HepG2 (cell line): ENCODE results near the gene PYY. TPM values are rescaled to one million over a fixed set of nuclear protein-coding genes. Genes with fewer than 3 reads are reported as not detected.

ENCODE experiments used
- ATAC-seq: fragments of 200-7000 bp; cut with Tn5 transposase; 3 replicates; pipeline ENCODE4 v1.9.1; 2020; ENCODE audit warnings: mild to moderate bottlenecking, moderate library complexity
- BruUV-seq: library from RNA; stranded (reverse); fragments of 400-500 nt; replicated peaks from 2 replicates; lab custom pipeline; 2021; lab: Mats Ljungman, UMichigan
- CTCF ChIA-PET: fragments of 300-600 bp; formaldehyde crosslinking; extraction: SDS; loops from one replicate; lab custom pipeline; 2021; ENCODE audit warnings: low total read pairs, inconsistent platforms, low intra/inter-chr PET ratio; lab: Yijun Ruan, JAX
- POLR2A ChIA-PET: fragments of 350-600 bp; sonication (Branson Sonifier 250); formaldehyde crosslinking; loops from one replicate; lab custom pipeline; 2020; ENCODE audit warnings: antibody characterized with exemption, inconsistent platforms; lab: Yijun Ruan, JAX
- DNase-seq: peaks from one replicate; pipeline ENCODE4 v3.0.0-alpha.2; 2015; ENCODE audit warnings: low spot score
- FAIRE-seq: peaks from 3 replicates; lab custom pipeline; 2011; peaks lifted over from hg19 to GRCh38; lab: Jason Lieb, UNC
- H2AFZ ChIP-seq: one replicate; pipeline ENCODE4 v1.6.1; 2011; ENCODE audit warnings: low read length, inconsistent platforms
- H3K27ac ChIP-seq: fragments of 300-600 bp; 3 replicates; pipeline ENCODE4 v1.8.0; 2011; ENCODE audit warnings: mixed run types, mild to moderate bottlenecking, mixed read lengths, low read length, inconsistent platforms; ENCODE audit not compliant: insufficient read depth; ENCODE audit errors: extremely low read length
- H3K27me3 ChIP-seq, 2 experiments: fragments of 200-600 bp in 1 of 2; 2 replicates in 1 of 2; 3 replicates in 1 of 2; pipeline versions ENCODE4 v1.6.0 to v1.8.0; 2011; ENCODE audit warnings: low read length in 2 of 2, mild to moderate bottlenecking in 2 of 2, moderate library complexity in 2 of 2, inconsistent platforms in 1 of 2; ENCODE audit not compliant: insufficient read depth in 2 of 2, control insufficient read depth in 1 of 2
- H3K36me3 ChIP-seq, 2 experiments: fragments of 200-600 bp in 1 of 2; replicated peaks in 1 of 2; 2 replicates in 1 of 2; 3 replicates in 1 of 2; pipeline versions ENCODE4 v1.5.1 to v1.8.0; 2011; ENCODE audit warnings: low read length in 2 of 2, inconsistent platforms in 1 of 2; ENCODE audit not compliant: insufficient read depth in 2 of 2, control insufficient read depth in 1 of 2
- H3K4me1 ChIP-seq: 2 replicates; pipeline ENCODE4 v1.5.1; 2012; ENCODE audit warnings: low read length, inconsistent platforms; ENCODE audit not compliant: insufficient read depth
- H3K4me2 ChIP-seq: 2 replicates; pipeline ENCODE4 v1.6.0; 2011; ENCODE audit warnings: low read depth, low read length, inconsistent platforms
- H3K4me3 ChIP-seq, 3 experiments: fragments of 200-600 bp in 1 of 3; sonication (generic), shearing (Covaris generic) in 1 of 3; replicated peaks in 1 of 3; 2 replicates each; pipeline ENCODE4 v1.5.1; 2011 to 2016; ENCODE audit warnings: low read length in 3 of 3, inconsistent platforms in 2 of 3, low read depth in 2 of 3, mild to moderate bottlenecking in 2 of 3, control low read depth in 1 of 3, mixed read lengths in 1 of 3; ENCODE audit not compliant: insufficient read depth in 1 of 3
- H3K79me2 ChIP-seq: one replicate; pipeline ENCODE4 v1.6.1; 2011; ENCODE audit warnings: low read length, inconsistent platforms; ENCODE audit not compliant: insufficient read depth
- H3K9ac ChIP-seq: 2 replicates; pipeline ENCODE4 v1.6.0; 2011; ENCODE audit warnings: mild to moderate bottlenecking, low read depth, low read length, inconsistent platforms; ENCODE audit not compliant: insufficient read depth
- H3K9me3 ChIP-seq: 2 replicates; pipeline ENCODE4 v1.5.1; 2012; ENCODE audit warnings: mild to moderate bottlenecking, low read length
- H4K20me1 ChIP-seq: 2 replicates; pipeline ENCODE4 v1.6.0; 2011; ENCODE audit warnings: inconsistent platforms, mild to moderate bottlenecking, low read length, moderate library complexity; ENCODE audit not compliant: insufficient read depth
- NFYC ChIP-seq: IDR thresholded peaks from 2 replicates; pipeline ENCODE4 v1.6.1; 2016; ENCODE audit warnings: missing genetic modification reagents, missing compliant biosample characterization
- TP53 ChIP-seq: sonication (generic); formaldehyde crosslinking; conservative IDR thresholded peaks from 2 replicates; pipeline ENCODE4 v1.4.0; 2020; ENCODE audit warnings: missing genetic modification reagents
- ZNF251 ChIP-seq: sonication (generic); formaldehyde crosslinking; IDR thresholded peaks from 2 replicates; pipeline ENCODE4 v1.9.0; 2021; ENCODE audit warnings: mild to moderate bottlenecking, missing genetic modification reagents
- ZNF441 ChIP-seq: sonication (generic); formaldehyde crosslinking; IDR thresholded peaks from 2 replicates; pipeline ENCODE4 v1.7.0; 2021; ENCODE audit warnings: missing genetic modification reagents, borderline replicate concordance
- ZNF549 ChIP-seq: sonication (generic); formaldehyde crosslinking; IDR thresholded peaks from 2 replicates; pipeline ENCODE4 v1.5.0; 2020; ENCODE audit warnings: missing genetic modification reagents
- ZNF619 ChIP-seq: sonication (generic); formaldehyde crosslinking; IDR thresholded peaks from 2 replicates; pipeline ENCODE4 v1.4.0; 2020; ENCODE audit warnings: mild to moderate bottlenecking, missing genetic modification reagents
- ZNF747 ChIP-seq: sonication (generic); formaldehyde crosslinking; IDR thresholded peaks from 2 replicates; pipeline ENCODE4 v1.8.1; 2023; ENCODE audit warnings: missing genetic modification reagents, mild to moderate bottlenecking, borderline replicate concordance
- ZNF83 ChIP-seq: sonication (generic); formaldehyde crosslinking; IDR thresholded peaks from 2 replicates; pipeline ENCODE4 v1.4.0; 2020; ENCODE audit warnings: missing genetic modification reagents, mild to moderate bottlenecking, borderline replicate concordance
- WGBS: methylation state at CpG from one replicate; pipeline ENCODE4 v1.1.6; 2017; ENCODE audit warnings: low lambda C conversion rate; 5-methylcytosine and 5-hydroxymethylcytosine counted together
- in situ Hi-C: cut with HindIII; loops from 2 replicates; pipeline ENCODE4 v1.10.0; 2017; ENCODE audit warnings: low pct_unique_long_range_greater_than_20kb; ENCODE audit not compliant: extremely low pct_ligation_motif_present
- intact Hi-C: fragments of 100-400 bp; cut with micrococcal nuclease; formaldehyde crosslinking; loops from one replicate; pipeline ENCODE4 v1.10.0; 2022; ENCODE audit not compliant: unreplicated experiment
- polyA plus RNA-seq, 8 experiments: library from polyadenylated mRNA; depleted of rRNA in 3 of 8; stranded (reverse) in 7 of 8; unstranded in 1 of 8; fragments of >200 nt; fragmentation: Illumina TruSeq in 4 of 8; extraction: Trizol in 4 of 8; gene quantifications; 2 replicates each; pipeline versions ENCODE4 v1.2.1 to v1.2.3, GENCODE V29; 2011 to 2016; ENCODE audit warnings: low read depth in 4 of 8, missing spikeins in 1 of 8, mixed read lengths in 1 of 8; ENCODE audit not compliant: insufficient read depth in 1 of 8
- total RNA-seq, 5 experiments: library from RNA; depleted of rRNA; stranded (reverse); fragments of >200 nt; fragmentation: Illumina TruSeq; extraction: Trizol; gene quantifications; 2 replicates each; pipeline ENCODE4 v1.2.3, GENCODE V29; 2016; ENCODE audit warnings: low read depth in 1 of 5
- TF ChIP-seq, protein P1 (sequence below), 2 experiments: fragments of 450-650 bp in 1 of 2; sonication (generic) in 1 of 2; formaldehyde crosslinking in 1 of 2; IDR thresholded peaks; 2 replicates each; pipeline versions ENCODE4 v1.6.1 to v1.8.0; 2016 to 2022; ENCODE audit warnings: antibody characterized with exemption in 1 of 2, mild to moderate bottlenecking in 1 of 2, missing genetic modification reagents in 1 of 2
- TF ChIP-seq, protein P2 (sequence below): fragments of 450-650 bp; IDR thresholded peaks from 2 replicates; pipeline ENCODE4 v1.6.1; 2017; ENCODE audit warnings: mild to moderate bottlenecking

The PYY gene
- total and polyA plus RNA-seq, 2 of the 13 experiments (the other 11 are each of a cell fraction or from before 2014, with no cell fraction given) = 0.25 TPM; not detected in 1

DNA sequence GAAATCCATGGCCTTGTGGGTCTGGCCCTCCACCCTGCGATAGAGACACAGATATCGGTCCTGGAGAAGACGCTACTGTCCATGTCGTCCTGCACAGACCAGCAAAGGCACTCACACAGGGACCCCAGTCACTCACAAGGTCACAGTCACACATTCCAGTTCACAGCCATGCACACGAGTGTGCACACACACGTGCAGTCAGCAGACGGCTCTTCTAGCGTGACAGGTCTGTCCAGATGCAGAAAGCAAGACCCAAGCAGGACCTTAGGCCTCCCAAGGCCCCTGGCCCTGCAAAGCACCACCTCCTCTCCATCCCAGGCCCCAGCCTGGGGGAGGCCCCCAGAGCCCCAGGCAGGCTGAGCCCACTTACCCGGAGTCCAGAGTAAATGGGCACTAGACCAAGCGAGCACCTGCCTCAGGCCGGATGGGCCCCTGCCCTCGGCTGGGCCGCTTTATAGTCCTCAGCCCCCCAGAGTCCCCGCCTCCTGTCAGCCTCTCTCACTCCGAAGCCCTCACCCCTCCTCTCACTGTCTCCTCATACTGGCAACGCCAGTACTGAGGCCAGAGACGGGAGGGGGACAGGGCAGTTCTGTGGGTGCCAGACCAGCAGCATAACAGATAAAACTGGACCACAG, 11.6 kb downstream of the PYY start, which contains the start of gene PPY (continued):
- no peak for TF ChIP-seq ZNF441
- no peak for TF ChIP-seq ZNF747 (CRISPR knock-in tag)
- TF ChIP-seq ZNF251 (CRISPR knock-in tag) = no peak
- no peak for TF ChIP-seq ZNF619
- no peak for TF ChIP-seq ZNF549

DNA sequence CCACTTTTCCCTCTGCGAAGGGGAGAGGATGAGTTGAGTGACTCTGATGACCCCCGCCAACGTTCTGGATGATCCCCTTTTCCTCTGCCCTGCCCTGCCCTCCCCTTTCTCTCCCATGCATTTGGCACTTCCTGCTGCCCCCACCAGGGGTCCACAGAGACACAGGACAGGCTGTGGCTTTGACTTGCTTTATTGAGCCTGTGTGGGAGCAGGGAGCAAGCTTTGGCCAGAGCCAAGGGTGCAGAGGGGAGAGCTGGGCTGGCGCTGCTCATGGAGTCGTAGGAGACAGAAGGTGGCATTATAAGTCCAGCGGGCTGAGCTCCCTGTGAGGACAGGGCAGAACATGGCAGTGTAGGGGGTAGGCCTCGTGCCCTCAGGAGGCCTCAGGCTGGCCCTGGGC, 13.1 kb downstream of the PYY start:
- Histone ChIP-seq H3K27me3 (peaks cover 18 to 73% of the 10 kb centered on the region in 2 experiments), H2AFZ (no peak overlapping the region), H3K4me3 (no peak overlapping the region), H3K79me2 (no peaks in the 10 kb centered on the region), H3K4me1 (peaks cover 5% of the 10 kb centered on the region), H3K9me3 (no peaks in the 10 kb centered on the region), H3K27ac (no peak overlapping the region), H4K20me1 (no peaks in the 10 kb centered on the region), H3K4me2 (no peak overlapping the region), H3K36me3 (no peaks in the 10 kb centered on the region), H3K9ac (no peak overlapping the region)
- CTCF ChIA-PET = interaction anchor here (1.2 to 7.7 kb wide), 2 partner anchors 54 to 101 kb away, joined by 7 to 128 read pairs; no protein-coding TSS in a partner anchor
- in situ Hi-C loops (loop anchor here (5.0 to 10.0 kb wide), 3 partner anchors 52 to 232 kb away; partner anchors contain the start of gene ASB16), intact Hi-C loops (loop anchor here (1.0 kb wide), 1 partner anchor 101 kb away; no protein-coding TSS in a partner anchor)
- FAIRE-seq (peak; percentile 32), ATAC-seq (peak; percentile 87), DNase-seq (peak; percentile 73)
- POLR2A ChIA-PET = interaction anchor here (1.4 kb wide), 1 partner anchor 61 kb away, joined by 3 read pairs; no protein-coding TSS in a partner anchor
- BruUV-seq = no TSS peak
- under 1% methylated on average over 6 of the region's 7 CpGs for WGBS
- TF ChIP-seq, protein P1, sequence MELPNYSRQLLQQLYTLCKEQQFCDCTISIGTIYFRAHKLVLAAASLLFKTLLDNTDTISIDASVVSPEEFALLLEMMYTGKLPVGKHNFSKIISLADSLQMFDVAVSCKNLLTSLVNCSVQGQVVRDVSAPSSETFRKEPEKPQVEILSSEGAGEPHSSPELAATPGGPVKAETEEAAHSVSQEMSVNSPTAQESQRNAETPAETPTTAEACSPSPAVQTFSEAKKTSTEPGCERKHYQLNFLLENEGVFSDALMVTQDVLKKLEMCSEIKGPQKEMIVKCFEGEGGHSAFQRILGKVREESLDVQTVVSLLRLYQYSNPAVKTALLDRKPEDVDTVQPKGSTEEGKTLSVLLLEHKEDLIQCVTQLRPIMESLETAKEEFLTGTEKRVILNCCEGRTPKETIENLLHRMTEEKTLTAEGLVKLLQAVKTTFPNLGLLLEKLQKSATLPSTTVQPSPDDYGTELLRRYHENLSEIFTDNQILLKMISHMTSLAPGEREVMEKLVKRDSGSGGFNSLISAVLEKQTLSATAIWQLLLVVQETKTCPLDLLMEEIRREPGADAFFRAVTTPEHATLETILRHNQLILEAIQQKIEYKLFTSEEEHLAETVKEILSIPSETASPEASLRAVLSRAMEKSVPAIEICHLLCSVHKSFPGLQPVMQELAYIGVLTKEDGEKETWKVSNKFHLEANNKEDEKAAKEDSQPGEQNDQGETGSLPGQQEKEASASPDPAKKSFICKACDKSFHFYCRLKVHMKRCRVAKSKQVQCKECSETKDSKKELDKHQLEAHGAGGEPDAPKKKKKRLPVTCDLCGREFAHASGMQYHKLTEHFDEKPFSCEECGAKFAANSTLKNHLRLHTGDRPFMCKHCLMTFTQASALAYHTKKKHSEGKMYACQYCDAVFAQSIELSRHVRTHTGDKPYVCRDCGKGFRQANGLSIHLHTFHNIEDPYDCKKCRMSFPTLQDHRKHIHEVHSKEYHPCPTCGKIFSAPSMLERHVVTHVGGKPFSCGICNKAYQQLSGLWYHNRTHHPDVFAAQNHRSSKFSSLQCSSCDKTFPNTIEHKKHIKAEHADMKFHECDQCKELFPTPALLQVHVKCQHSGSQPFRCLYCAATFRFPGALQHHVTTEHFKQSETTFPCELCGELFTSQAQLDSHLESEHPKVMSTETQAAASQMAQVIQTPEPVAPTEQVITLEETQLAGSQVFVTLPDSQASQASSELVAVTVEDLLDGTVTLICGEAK (IDR thresholded peaks at IDR 0.05) = no peak
- TF ChIP-seq, protein P1 (CRISPR knock-in tag; IDR thresholded peaks at IDR 0.05) = 0 out of 2 replicates have a peak, but pooled peaks have one; percentile 45
- TF ChIP-seq TP53 (CRISPR knock-in tag) (no peak), NFYC (CRISPR knock-in tag) (no peak), ZNF83 (CRISPR knock-in tag) (0 out of 2 replicates have a peak, but pooled peaks have one; percentile 36)
- TF ChIP-seq, protein P2, sequence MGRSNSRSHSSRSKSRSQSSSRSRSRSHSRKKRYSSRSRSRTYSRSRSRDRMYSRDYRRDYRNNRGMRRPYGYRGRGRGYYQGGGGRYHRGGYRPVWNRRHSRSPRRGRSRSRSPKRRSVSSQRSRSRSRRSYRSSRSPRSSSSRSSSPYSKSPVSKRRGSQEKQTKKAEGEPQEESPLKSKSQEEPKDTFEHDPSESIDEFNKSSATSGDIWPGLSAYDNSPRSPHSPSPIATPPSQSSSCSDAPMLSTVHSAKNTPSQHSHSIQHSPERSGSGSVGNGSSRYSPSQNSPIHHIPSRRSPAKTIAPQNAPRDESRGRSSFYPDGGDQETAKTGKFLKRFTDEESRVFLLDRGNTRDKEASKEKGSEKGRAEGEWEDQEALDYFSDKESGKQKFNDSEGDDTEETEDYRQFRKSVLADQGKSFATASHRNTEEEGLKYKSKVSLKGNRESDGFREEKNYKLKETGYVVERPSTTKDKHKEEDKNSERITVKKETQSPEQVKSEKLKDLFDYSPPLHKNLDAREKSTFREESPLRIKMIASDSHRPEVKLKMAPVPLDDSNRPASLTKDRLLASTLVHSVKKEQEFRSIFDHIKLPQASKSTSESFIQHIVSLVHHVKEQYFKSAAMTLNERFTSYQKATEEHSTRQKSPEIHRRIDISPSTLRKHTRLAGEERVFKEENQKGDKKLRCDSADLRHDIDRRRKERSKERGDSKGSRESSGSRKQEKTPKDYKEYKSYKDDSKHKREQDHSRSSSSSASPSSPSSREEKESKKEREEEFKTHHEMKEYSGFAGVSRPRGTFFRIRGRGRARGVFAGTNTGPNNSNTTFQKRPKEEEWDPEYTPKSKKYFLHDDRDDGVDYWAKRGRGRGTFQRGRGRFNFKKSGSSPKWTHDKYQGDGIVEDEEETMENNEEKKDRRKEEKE = no peak
